Measurements from ENCODE around the gene ODAD2. TPM values are rescaled to one million over a fixed set of nuclear protein-coding genes. Genes with fewer than 3 reads are reported as not detected.
A peak's percentile ranks its signal among the peaks of the same experiment; 100 is the strongest.

ODAD2 gene
- total RNA-seq, 1 donor from 2014 or later, result 0.48 TPM

GRCh38 chr10:27861781-27862180 lies 137.1 kb downstream of the ODAD2 start:
- Histone ChIP-seq H3K79me2 (ENCODE audit: insufficient read depth, low read length) (no peaks in the 10 kb centered on the region), H3K9ac (ENCODE audit: low read length) (no peak overlapping the region), H4K20me1 (ENCODE audit: insufficient read depth, low read length) (no peaks in the 10 kb centered on the region), H3K27ac (ENCODE audit: low read depth, low read length) (no peak overlapping the region), H3K9me3 (ENCODE audit: insufficient read depth, low read depth, low read length) (no peaks in the 10 kb centered on the region), H3K4me1 (ENCODE audit: insufficient read depth, low read length) (no peaks in the 10 kb centered on the region), H2AFZ (ENCODE audit: low read depth, low read length) (no peak overlapping the region), H3K27me3 (ENCODE audit: insufficient read depth, low read length) (no peaks in the 10 kb centered on the region), H3K36me3 (ENCODE audit: insufficient read depth, low read length) (no peaks in the 10 kb centered on the region), H3K4me3 (ENCODE audit: insufficient read depth, low read depth, low read length) (no peak overlapping the region), H3K4me2 (ENCODE audit: low read length) (no peak overlapping the region)
- no peak for DNase-seq (ENCODE audit: low read depth)
- Mint-ChIP-seq H3K27me3 (ENCODE audit: low read depth, unreplicated experiment) (no peaks in the 10 kb centered on the region), H3K4me1 (ENCODE audit: low read depth, unreplicated experiment) (peaks cover 9% of the 10 kb centered on the region), H3K36me3 (ENCODE audit: low read depth, unreplicated experiment) (no peaks in the 10 kb centered on the region), H3K9me3 (ENCODE audit: unreplicated experiment) (no peaks in the 10 kb centered on the region), H3K4me3 (ENCODE audit: unreplicated experiment) (no peak overlapping the region), H3K27ac (ENCODE audit: unreplicated experiment) (no peak overlapping the region)
- TF ChIP-seq EZH2 (IDR thresholded peaks at IDR 0.05; ENCODE audit: insufficient read depth, low read length) (no peak), CTCF (IDR thresholded peaks at IDR 0.05; ENCODE audit: insufficient read depth, low read depth, low read length) (no peak)
- no peak for FAIRE-seq

- Mint-ChIP-seq H3K27ac (ENCODE audit: unreplicated experiment) (no peak overlapping the region), H3K4me3 (ENCODE audit: unreplicated experiment) (no peak overlapping the region), H3K36me3 (ENCODE audit: low read depth, unreplicated experiment) (no peaks in the 10 kb centered on the region), H3K27me3 (ENCODE audit: low read depth, unreplicated experiment) (no peaks in the 10 kb centered on the region), H3K9me3 (ENCODE audit: unreplicated experiment) (no peaks in the 10 kb centered on the region), H3K4me1 (ENCODE audit: low read depth, unreplicated experiment) (no peaks in the 10 kb centered on the region)
- H3K4me1 ChIP-seq (ENCODE audit: insufficient read depth, low read length), result no peaks in the 10 kb centered on the region
- no peak overlapping the region for H3K4me2 ChIP-seq (ENCODE audit: low read length)
- H2AFZ ChIP-seq (ENCODE audit: low read depth, low read length), result peak overlapping the region; percentile 37
- H3K79me2 ChIP-seq (ENCODE audit: insufficient read depth, low read length), result no peaks in the 10 kb centered on the region
- H4K20me1 ChIP-seq (ENCODE audit: insufficient read depth, low read length), result no peaks in the 10 kb centered on the region
- no peaks in the 10 kb centered on the region for H3K36me3 ChIP-seq (ENCODE audit: insufficient read depth, low read length)
- no peaks in the 10 kb centered on the region for H3K27me3 ChIP-seq (ENCODE audit: insufficient read depth, low read length)
- no peak overlapping the region for H3K9ac ChIP-seq (ENCODE audit: low read length)
- DNase-seq (ENCODE audit: low read depth) (no peak), FAIRE-seq (no peak)
- no peaks in the 10 kb centered on the region for H3K9me3 ChIP-seq (ENCODE audit: insufficient read depth, low read depth, low read length)
- TF ChIP-seq CTCF (IDR thresholded peaks at IDR 0.05; ENCODE audit: insufficient read depth, low read depth, low read length) (no peak), EZH2 (IDR thresholded peaks at IDR 0.05; ENCODE audit: insufficient read depth, low read length) (no peak)
- no peak overlapping the region for H3K27ac ChIP-seq (ENCODE audit: low read depth, low read length)
- no peak overlapping the region for H3K4me3 ChIP-seq (ENCODE audit: insufficient read depth, low read depth, low read length)
Measured at GRCh38 chr10:27857616-27858015, 141.3 kb downstream of the ODAD2 start.

- H3K27me3 Mint-ChIP-seq (ENCODE audit: low read depth, unreplicated experiment), result peaks cover 2% of the 10 kb centered on the region
- TF ChIP-seq EZH2 (IDR thresholded peaks at IDR 0.05; ENCODE audit: insufficient read depth, low read length) (no peak), CTCF (IDR thresholded peaks at IDR 0.05; ENCODE audit: insufficient read depth, low read depth, low read length) (no peak)
- no peak overlapping the region for H3K4me3 Mint-ChIP-seq (ENCODE audit: unreplicated experiment)
- Histone ChIP-seq H3K9me3 (ENCODE audit: insufficient read depth, low read depth, low read length) (no peaks in the 10 kb centered on the region), H2AFZ (ENCODE audit: low read depth, low read length) (no peak overlapping the region), H3K9ac (ENCODE audit: low read length) (no peak overlapping the region), H3K27ac (ENCODE audit: low read depth, low read length) (no peak overlapping the region), H3K27me3 (ENCODE audit: insufficient read depth, low read length) (no peaks in the 10 kb centered on the region), H3K36me3 (ENCODE audit: insufficient read depth, low read length) (no peaks in the 10 kb centered on the region), H3K4me3 (ENCODE audit: insufficient read depth, low read depth, low read length) (no peak overlapping the region), H3K4me1 (ENCODE audit: insufficient read depth, low read length) (no peaks in the 10 kb centered on the region), H3K4me2 (ENCODE audit: low read length) (no peak overlapping the region), H3K79me2 (ENCODE audit: insufficient read depth, low read length) (no peaks in the 10 kb centered on the region), H4K20me1 (ENCODE audit: insufficient read depth, low read length) (no peaks in the 10 kb centered on the region)
- DNase-seq (ENCODE audit: low read depth) (no peak), FAIRE-seq (no peak)
- H3K27ac Mint-ChIP-seq (ENCODE audit: unreplicated experiment), result no peak overlapping the region
- peaks cover 6% of the 10 kb centered on the region for H3K9me3 Mint-ChIP-seq (ENCODE audit: unreplicated experiment)
- no peaks in the 10 kb centered on the region for H3K36me3 Mint-ChIP-seq (ENCODE audit: low read depth, unreplicated experiment)
- no peaks in the 10 kb centered on the region for H3K4me1 Mint-ChIP-seq (ENCODE audit: low read depth, unreplicated experiment)
Measured at GRCh38 chr10:27844223-27844622, 154.7 kb downstream of the ODAD2 start.

Measured in astrocyte (in vitro differentiated cells and primary cell).